Measurements from ENCODE around the gene PROZ.

Gene PROZ

GRCh38 chr13:113209336-113209758, 50.9 kb downstream of the PROZ start, which contains the start of gene CUL4A:
CUL4A (plus strand) TSS chr13:113209613; CDS start chr13:113209628, 15 bp downstream.
- peak; percentile 68 for DNase-seq

GRCh38 chr13:113209759-113210421, 51.4 kb downstream of the PROZ start:
- DNase-seq = peak; percentile 73

GRCh38 chr13:113210833-113211232, 52.4 kb downstream of the PROZ start:
- no peak for DNase-seq

- no peak for DNase-seq
Observed at GRCh38 chr13:113211774-113212173, 53.3 kb downstream of the PROZ start.

GRCh38 chr13:113216254-113217048, 58.0 kb downstream of the PROZ start:
- no peak for DNase-seq

- DNase-seq = no peak
Observed at GRCh38 chr13:113218586-113218985, 60.1 kb downstream of the PROZ start.

GRCh38 chr13:113219256-113219940, 61.0 kb downstream of the PROZ start:
- DNase-seq = no peak

- DNase-seq = no peak
Observed at GRCh38 chr13:113220141-113220598, 61.7 kb downstream of the PROZ start.

GRCh38 chr13:113220877-113221276, 62.4 kb downstream of the PROZ start:
- DNase-seq = peak; percentile 19

Measured in activated CD4-positive, alpha-beta T cell treated with anti-CD3 and anti-CD28 coated beads, Interleukin-2, amount 50 U/mL, for 1 hour (primary cell).